HepG2 (cell line): ENCODE results near the gene UBFD1. TPM values are rescaled to one million over a fixed set of nuclear protein-coding genes. Genes with fewer than 3 reads are reported as not detected.

Source experiments
- CBX1 ChIP-seq: IDR thresholded peaks from one replicate; pipeline ENCODE4 v1.6.1; 2016; ENCODE audit warnings: antibody characterized with exemption, low read depth
- CBX5 ChIP-seq: sonication (generic); formaldehyde crosslinking; IDR thresholded peaks from 2 replicates; pipeline ENCODE4 v1.4.0; 2020; ENCODE audit warnings: missing genetic modification reagents, borderline replicate concordance
- KAT8 ChIP-seq: IDR thresholded peaks from 2 replicates; pipeline ENCODE4 v1.6.1; 2016; ENCODE audit warnings: missing genetic modification reagents, missing compliant biosample characterization
- KDM6A ChIP-seq: IDR thresholded peaks from 2 replicates; pipeline ENCODE4 v1.6.1; 2016; ENCODE audit warnings: low read depth
- NCOR1 ChIP-seq: fragments of 200-600 bp; sonication (generic); IDR thresholded peaks from 2 replicates; pipeline ENCODE4 v1.7.0; 2017; ENCODE audit warnings: antibody characterized with exemption, low read length, borderline replicate concordance
- RBM39 ChIP-seq: fragments of 200-400 bp; formaldehyde crosslinking; IDR thresholded peaks from one replicate; pipeline ENCODE4 v1.6.1; 2018; ENCODE audit warnings: antibody characterized with exemption, mild to moderate bottlenecking, low read depth, low read length; ENCODE audit not compliant: poor library complexity, severe bottlenecking
- SETDB1 ChIP-seq: sonication (generic); formaldehyde crosslinking; IDR thresholded peaks from 2 replicates; pipeline ENCODE4 v1.5.1; 2020; ENCODE audit warnings: missing genetic modification reagents, mild to moderate bottlenecking, borderline replicate concordance
- SMAD3 ChIP-seq: sonication (generic); formaldehyde crosslinking; IDR thresholded peaks from 2 replicates; pipeline ENCODE4 v1.4.0; 2020; ENCODE audit warnings: missing genetic modification reagents
- SP2 ChIP-seq: sonication (generic); formaldehyde crosslinking; IDR thresholded peaks from 2 replicates; pipeline ENCODE4 v1.5.1; 2020; ENCODE audit warnings: mild to moderate bottlenecking, missing genetic modification reagents
- SPEN ChIP-seq: sonication (generic); formaldehyde crosslinking; IDR thresholded peaks from 2 replicates; pipeline ENCODE4 v1.5.1; 2020; ENCODE audit warnings: low read depth, mild to moderate bottlenecking, missing genetic modification reagents
- SRY ChIP-seq: sonication (generic); formaldehyde crosslinking; IDR thresholded peaks from 2 replicates; pipeline ENCODE4 v1.8.0; 2022; ENCODE audit warnings: mild to moderate bottlenecking, missing genetic modification reagents
- YEATS2 ChIP-seq: sonication (generic); formaldehyde crosslinking; IDR thresholded peaks from 2 replicates; pipeline ENCODE4 v1.4.0; 2020; ENCODE audit warnings: missing genetic modification reagents, borderline replicate concordance
- ZNF121 ChIP-seq: sonication (generic); formaldehyde crosslinking; IDR thresholded peaks from 2 replicates; pipeline ENCODE4 v1.5.0; 2020; ENCODE audit warnings: mild to moderate bottlenecking, missing genetic modification reagents
- ZNF292 ChIP-seq: sonication (generic); formaldehyde crosslinking; IDR thresholded peaks from 2 replicates; pipeline ENCODE4 v1.8.1; 2022; ENCODE audit warnings: mild to moderate bottlenecking, low read depth, missing genetic modification reagents, borderline replicate concordance
- ZNF383 ChIP-seq: sonication (generic); formaldehyde crosslinking; IDR thresholded peaks from 2 replicates; pipeline ENCODE4 v1.4.0; 2020; ENCODE audit warnings: missing genetic modification reagents, mild to moderate bottlenecking, borderline replicate concordance
- ZNF788 ChIP-seq: sonication (generic); formaldehyde crosslinking; IDR thresholded peaks from 2 replicates; pipeline ENCODE4 v1.5.0; 2020; ENCODE audit warnings: mild to moderate bottlenecking, missing genetic modification reagents, borderline replicate concordance
- ZNF83 ChIP-seq: sonication (generic); formaldehyde crosslinking; IDR thresholded peaks from 2 replicates; pipeline ENCODE4 v1.4.0; 2020; ENCODE audit warnings: missing genetic modification reagents, mild to moderate bottlenecking, borderline replicate concordance
- polyA plus RNA-seq, 8 experiments: library from polyadenylated mRNA; depleted of rRNA in 3 of 8; stranded (reverse) in 7 of 8; unstranded in 1 of 8; fragments of >200 nt; fragmentation: Illumina TruSeq in 4 of 8; extraction: Trizol in 4 of 8; gene quantifications; 2 replicates each; pipeline versions ENCODE4 v1.2.1 to v1.2.3, GENCODE V29; 2011 to 2016; ENCODE audit warnings: low read depth in 4 of 8, missing spikeins in 1 of 8, mixed read lengths in 1 of 8; ENCODE audit not compliant: insufficient read depth in 1 of 8
- total RNA-seq, 5 experiments: library from RNA; depleted of rRNA; stranded (reverse); fragments of >200 nt; fragmentation: Illumina TruSeq; extraction: Trizol; gene quantifications; 2 replicates each; pipeline ENCODE4 v1.2.3, GENCODE V29; 2016; ENCODE audit warnings: low read depth in 1 of 5
- TF ChIP-seq, protein P1 (sequence below): sonication (generic); formaldehyde crosslinking; IDR thresholded peaks from 2 replicates; pipeline ENCODE4 v1.5.0; 2020; ENCODE audit warnings: missing genetic modification reagents, mild to moderate bottlenecking, borderline replicate concordance
- TF ChIP-seq, protein P2 (sequence below): sonication (generic); formaldehyde crosslinking; IDR thresholded peaks from 2 replicates; pipeline ENCODE4 v1.8.1; 2023; ENCODE audit warnings: missing genetic modification reagents, inconsistent platforms, borderline replicate concordance
- TF ChIP-seq, protein P3 (sequence below): sonication (generic); formaldehyde crosslinking; IDR thresholded peaks from 2 replicates; pipeline ENCODE4 v1.8.1; 2023; ENCODE audit warnings: mild to moderate bottlenecking, inconsistent platforms, moderate library complexity, missing genetic modification reagents, borderline replicate concordance
- TF ChIP-seq, protein P4 (sequence below): sonication (generic); formaldehyde crosslinking; IDR thresholded peaks from 2 replicates; pipeline ENCODE4 v1.5.1; 2020; ENCODE audit warnings: mild to moderate bottlenecking, missing genetic modification reagents, borderline replicate concordance
- TF ChIP-seq, protein P5 (sequence below): sonication (generic); formaldehyde crosslinking; IDR thresholded peaks from 2 replicates; pipeline ENCODE4 v1.4.0; 2020; ENCODE audit warnings: mild to moderate bottlenecking, missing genetic modification reagents

The UBFD1 gene
- total and polyA plus RNA-seq, 2 of the 13 experiments (the other 11 are each of a cell fraction or from before 2014, with no cell fraction given), result 100 to 111 TPM

DNA sequence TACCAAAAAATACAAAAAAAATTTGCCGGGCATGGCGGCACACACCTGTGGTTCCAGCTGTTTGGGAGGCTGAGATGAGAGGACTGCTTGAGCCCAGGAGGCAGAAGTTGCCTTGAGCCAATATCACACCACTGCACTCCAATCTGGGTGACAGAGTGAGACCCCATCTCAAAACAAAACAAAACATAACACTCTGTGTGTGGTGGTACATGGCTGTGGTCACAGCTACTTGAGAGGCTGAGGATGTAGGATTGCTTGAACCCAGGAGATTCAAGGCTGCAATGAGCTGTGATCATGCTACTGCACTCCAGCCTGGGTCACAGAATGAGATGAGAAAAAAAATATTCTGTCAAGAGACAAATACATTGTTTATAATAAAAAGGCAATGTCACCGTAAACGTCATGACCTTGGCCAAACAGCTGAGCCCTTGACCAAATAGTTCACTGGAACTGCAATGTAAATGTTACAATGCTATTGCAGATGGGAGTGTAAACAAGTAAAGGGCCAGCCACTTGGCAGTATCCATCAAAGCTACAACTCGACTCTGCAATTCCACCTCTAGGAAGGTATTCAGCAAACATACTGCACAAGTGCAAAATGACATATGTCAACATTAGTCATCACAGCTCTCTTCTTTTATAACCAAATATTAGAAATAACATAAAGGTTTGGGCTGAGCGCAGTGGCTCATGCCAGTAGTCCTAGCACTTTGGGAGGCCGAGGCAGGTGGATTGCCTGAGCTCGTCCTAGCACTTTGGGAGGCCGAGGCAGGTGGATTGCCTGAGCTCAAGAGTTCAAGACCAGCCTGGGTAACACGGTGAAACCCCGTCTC lies 17.3 kb upstream of the UBFD1 start (continued):
- TF ChIP-seq SRY (CRISPR knock-in tag), result no peak
- 0 out of 2 replicates have a peak, but pooled peaks have one; percentile 10 for TF ChIP-seq SP2 (CRISPR knock-in tag)
- TF ChIP-seq, protein P1, sequence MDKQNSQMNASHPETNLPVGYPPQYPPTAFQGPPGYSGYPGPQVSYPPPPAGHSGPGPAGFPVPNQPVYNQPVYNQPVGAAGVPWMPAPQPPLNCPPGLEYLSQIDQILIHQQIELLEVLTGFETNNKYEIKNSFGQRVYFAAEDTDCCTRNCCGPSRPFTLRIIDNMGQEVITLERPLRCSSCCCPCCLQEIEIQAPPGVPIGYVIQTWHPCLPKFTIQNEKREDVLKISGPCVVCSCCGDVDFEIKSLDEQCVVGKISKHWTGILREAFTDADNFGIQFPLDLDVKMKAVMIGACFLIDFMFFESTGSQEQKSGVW (CRISPR knock-in tag), result no peak
- peak; percentile 86; the same call in 1 of the 2 replicates for TF ChIP-seq YEATS2 (CRISPR knock-in tag)
- TF ChIP-seq ZNF292, result no peak
- peak; percentile 88; the same call in 1 of the 2 replicates for TF ChIP-seq NCOR1
- peak; percentile 91 for TF ChIP-seq KAT8
- no peak for TF ChIP-seq RBM39
- TF ChIP-seq SETDB1 (CRISPR knock-in tag), result no peak
- TF ChIP-seq ZNF121, result 0 out of 2 replicates have a peak, but pooled peaks have one; percentile 21
- TF ChIP-seq, protein P2, sequence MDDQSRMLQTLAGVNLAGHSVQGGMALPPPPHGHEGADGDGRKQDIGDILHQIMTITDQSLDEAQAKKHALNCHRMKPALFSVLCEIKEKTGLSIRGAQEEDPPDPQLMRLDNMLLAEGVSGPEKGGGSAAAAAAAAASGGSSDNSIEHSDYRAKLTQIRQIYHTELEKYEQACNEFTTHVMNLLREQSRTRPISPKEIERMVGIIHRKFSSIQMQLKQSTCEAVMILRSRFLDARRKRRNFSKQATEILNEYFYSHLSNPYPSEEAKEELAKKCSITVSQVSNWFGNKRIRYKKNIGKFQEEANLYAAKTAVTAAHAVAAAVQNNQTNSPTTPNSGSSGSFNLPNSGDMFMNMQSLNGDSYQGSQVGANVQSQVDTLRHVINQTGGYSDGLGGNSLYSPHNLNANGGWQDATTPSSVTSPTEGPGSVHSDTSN (CRISPR knock-in tag), result no peak
- peak; percentile 76 for TF ChIP-seq SPEN (CRISPR knock-in tag)
- peak; percentile 100 for TF ChIP-seq SMAD3 (CRISPR knock-in tag)
- TF ChIP-seq CBX5 (CRISPR knock-in tag), result peak; percentile 96; the same call in 1 of the 2 replicates
- TF ChIP-seq, protein P3, sequence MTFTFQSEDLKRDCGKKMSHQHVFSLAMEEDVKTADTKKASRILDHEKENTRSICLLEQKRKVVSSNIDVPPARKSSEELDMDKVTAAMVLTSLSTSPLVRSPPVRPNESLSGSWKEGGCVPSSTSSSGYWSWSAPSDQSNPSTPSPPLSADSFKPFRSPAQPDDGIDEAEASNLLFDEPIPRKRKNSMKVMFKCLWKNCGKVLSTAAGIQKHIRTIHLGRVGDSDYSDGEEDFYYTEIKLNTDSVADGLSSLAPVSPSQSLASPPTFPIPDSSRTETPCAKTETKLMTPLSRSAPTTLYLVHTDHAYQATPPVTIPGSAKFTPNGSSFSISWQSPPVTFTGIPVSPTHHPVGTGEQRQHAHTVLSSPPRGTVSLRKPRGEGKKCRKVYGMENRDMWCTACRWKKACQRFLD (CRISPR knock-in tag), result no peak; the same call in 1 of the 2 replicates
- no peak for TF ChIP-seq ZNF83 (CRISPR knock-in tag)
- TF ChIP-seq ZNF788, result peak; percentile 87
- TF ChIP-seq ZNF383, result peak; percentile 47; the same call in 1 of the 2 replicates
- TF ChIP-seq, protein P4, sequence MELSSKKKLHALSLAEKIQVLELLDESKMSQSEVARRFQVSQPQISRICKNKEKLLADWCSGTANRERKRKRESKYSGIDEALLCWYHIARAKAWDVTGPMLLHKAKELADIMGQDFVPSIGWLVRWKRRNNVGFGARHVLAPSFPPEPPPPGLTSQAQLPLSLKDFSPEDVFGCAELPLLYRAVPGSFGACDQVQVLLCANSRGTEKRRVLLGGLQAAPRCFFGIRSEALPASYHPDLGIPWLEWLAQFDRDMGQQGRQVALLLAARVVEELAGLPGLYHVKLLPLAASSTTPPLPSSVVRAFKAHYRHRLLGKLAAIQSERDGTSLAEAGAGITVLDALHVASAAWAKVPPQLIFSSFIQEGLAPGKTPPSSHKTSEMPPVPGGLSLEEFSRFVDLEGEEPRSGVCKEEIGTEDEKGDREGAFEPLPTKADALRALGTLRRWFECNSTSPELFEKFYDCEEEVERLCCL, result no peak
- TF ChIP-seq, protein P5, sequence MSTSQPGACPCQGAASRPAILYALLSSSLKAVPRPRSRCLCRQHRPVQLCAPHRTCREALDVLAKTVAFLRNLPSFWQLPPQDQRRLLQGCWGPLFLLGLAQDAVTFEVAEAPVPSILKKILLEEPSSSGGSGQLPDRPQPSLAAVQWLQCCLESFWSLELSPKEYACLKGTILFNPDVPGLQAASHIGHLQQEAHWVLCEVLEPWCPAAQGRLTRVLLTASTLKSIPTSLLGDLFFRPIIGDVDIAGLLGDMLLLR (CRISPR knock-in tag), result no peak
- peak; percentile 98 for TF ChIP-seq KDM6A
- TF ChIP-seq CBX1, result no peak
